Epithelial cell of prostate (primary cell): ENCODE data around the gene PHAX.
"Not testable (repeated sequence)": the region's sequence is repeated elsewhere in the genome, so short reads cannot be mapped to it uniquely, and the experiment has no call there.

Experiments
- DNase-seq: peaks from one replicate; pipeline ENCODE4 v3.0.0-alpha.2; 2011; ENCODE audit warnings: low read depth, low spot score
- H3K27ac ChIP-seq: fragments of 450-650 bp; 2 replicates; pipeline ENCODE4 v1.5.1; 2017; ENCODE audit warnings: mild to moderate bottlenecking

Gene PHAX

GRCh38 chr5:126650463-126650862 lies 49.7 kb downstream of the PHAX start:
- H3K27ac ChIP-seq: no peak overlapping the region
- DNase-seq: no peak

GRCh38 chr5:126651013-126651577 lies 50.3 kb downstream of the PHAX start:
- no peak overlapping the region for H3K27ac ChIP-seq
- DNase-seq: no peak

GRCh38 chr5:126656401-126657007 lies 55.8 kb downstream of the PHAX start:
- H3K27ac ChIP-seq: no peak overlapping the region
- DNase-seq: no peak

- H3K27ac ChIP-seq: no peak overlapping the region
- no peak for DNase-seq
Observed at GRCh38 chr5:126658561-126658960, 57.8 kb downstream of the PHAX start.

GRCh38 chr5:126659805-126660482 lies 59.2 kb downstream of the PHAX start:
- no peak for DNase-seq
- no peak overlapping the region for H3K27ac ChIP-seq

- DNase-seq: no peak
Observed at GRCh38 chr5:126664586-126664985, 63.8 kb downstream of the PHAX start.

GRCh38 chr5:126670109-126670508 lies 69.4 kb downstream of the PHAX start:
- H3K27ac ChIP-seq: not testable (repeated sequence)

More at GRCh38 chr5:126664586-126664985, 63.8 kb downstream of the PHAX start:
- no peak overlapping the region for H3K27ac ChIP-seq

GRCh38 chr5:126671681-126672080 lies 70.9 kb downstream of the PHAX start:
- not testable (repeated sequence) for H3K27ac ChIP-seq, DNase-seq

More at GRCh38 chr5:126670109-126670508, 69.4 kb downstream of the PHAX start:
- DNase-seq: not testable (repeated sequence)

- DNase-seq: no peak
- H3K27ac ChIP-seq: no peak overlapping the region
Observed at GRCh38 chr5:126673477-126673876, 72.7 kb downstream of the PHAX start.

GRCh38 chr5:126674145-126674544 lies 73.4 kb downstream of the PHAX start:
- no peak for DNase-seq
- H3K27ac ChIP-seq: no peak overlapping the region

GRCh38 chr5:126675338-126675737 lies 74.6 kb downstream of the PHAX start:
- DNase-seq: no peak
- H3K27ac ChIP-seq: no peak overlapping the region

GRCh38 chr5:126676195-126676624 lies 75.5 kb downstream of the PHAX start:
- no peak for DNase-seq
- no peak overlapping the region for H3K27ac ChIP-seq
